HL-60/S4 treated with retinoic acid at 250 ng/mL for 4 days and 3 days (cell line): ENCODE results near the gene CYP21A2.
"Not testable (repeated sequence)": the region's sequence is repeated elsewhere in the genome, so short reads cannot be mapped to it uniquely, and the experiment has no call there.

Experiments used
- in situ Hi-C: fragments of 300-500 bp; cut with MboI; formaldehyde crosslinking; loops from 2 replicates; pipeline ENCODE4 v1.7.0; 2022; ENCODE audit warnings: low sequenced_read_pairs

The CYP21A2 gene

GRCh38 chr6:32037598-32038524, at the start of gene CYP21A2:
Gene CYP21A2 (plus strand): TSS chr6:32038415. CDS start chr6:32038423, 8 bp downstream.
- in situ Hi-C loops: not testable (repeated sequence)

- in situ Hi-C loops: not testable (repeated sequence)
Observed at GRCh38 chr6:31989363-31989762, 48.9 kb upstream of the CYP21A2 start.

GRCh38 chr6:31994421-31994820, 43.8 kb upstream of the CYP21A2 start:
- in situ Hi-C loops: not testable (repeated sequence)

GRCh38 chr6:31996385-31996784, 41.8 kb upstream of the CYP21A2 start:
- in situ Hi-C loops: not testable (repeated sequence)

- in situ Hi-C loops: not testable (repeated sequence)
Observed at GRCh38 chr6:32002546-32003268, 35.5 kb upstream of the CYP21A2 start.

- in situ Hi-C loops: not testable (repeated sequence)
Observed at GRCh38 chr6:32003301-32003700, 34.9 kb upstream of the CYP21A2 start.

GRCh38 chr6:32004393-32004792, 33.8 kb upstream of the CYP21A2 start:
- in situ Hi-C loops: not testable (repeated sequence)

- in situ Hi-C loops: not testable (repeated sequence)
Observed at GRCh38 chr6:32004864-32005537, 33.2 kb upstream of the CYP21A2 start.

- in situ Hi-C loops: not testable (repeated sequence)
Observed at GRCh38 chr6:32005538-32005880, 32.7 kb upstream of the CYP21A2 start.

GRCh38 chr6:32005991-32006529, 32.2 kb upstream of the CYP21A2 start:
- in situ Hi-C loops: not testable (repeated sequence)

GRCh38 chr6:32007086-32007485, 31.1 kb upstream of the CYP21A2 start:
- in situ Hi-C loops: not testable (repeated sequence)

GRCh38 chr6:32008037-32008436, 30.2 kb upstream of the CYP21A2 start:
- in situ Hi-C loops: not testable (repeated sequence)

GRCh38 chr6:32008616-32009015, 29.6 kb upstream of the CYP21A2 start:
- in situ Hi-C loops: not testable (repeated sequence)

GRCh38 chr6:32009537-32009936, 28.7 kb upstream of the CYP21A2 start:
- in situ Hi-C loops: not testable (repeated sequence)

GRCh38 chr6:32010856-32011530, 27.2 kb upstream of the CYP21A2 start:
- in situ Hi-C loops: not testable (repeated sequence)

- in situ Hi-C loops: not testable (repeated sequence)
Observed at GRCh38 chr6:32012941-32013617, 25.1 kb upstream of the CYP21A2 start.

GRCh38 chr6:32013738-32014137, 24.5 kb upstream of the CYP21A2 start:
- in situ Hi-C loops: not testable (repeated sequence)

GRCh38 chr6:32014547-32014946, 23.7 kb upstream of the CYP21A2 start, which contains the start of gene C4B:
Gene C4B (plus strand): TSS chr6:32014795. CDS start chr6:32014846, 51 bp downstream.
- in situ Hi-C loops: not testable (repeated sequence)

- in situ Hi-C loops: not testable (repeated sequence)
Observed at GRCh38 chr6:32022100-32022499, 16.1 kb upstream of the CYP21A2 start.

GRCh38 chr6:32028631-32029030, 9.6 kb upstream of the CYP21A2 start:
- in situ Hi-C loops: not testable (repeated sequence)
